BLaER1 (cell line): Measurements from ENCODE around the gene MUC4.

Source experiments
- H3K27ac ChIP-seq: shearing (Covaris generic); formaldehyde crosslinking; 2 replicates; pipeline ENCODE4 v1.8.1; 2022
- H3K27me3 ChIP-seq: shearing (Covaris generic); formaldehyde crosslinking; 2 replicates; pipeline ENCODE4 v1.8.1; 2022
- H3K36me3 ChIP-seq: shearing (Covaris generic); formaldehyde crosslinking; 2 replicates; pipeline ENCODE4 v1.8.1; 2022
- H3K4me1 ChIP-seq: shearing (Covaris generic); formaldehyde crosslinking; 2 replicates; pipeline ENCODE4 v1.8.1; 2022
- H3K4me2 ChIP-seq: shearing (Covaris generic); formaldehyde crosslinking; 2 replicates; pipeline ENCODE4 v1.8.1; 2022
- H3K4me3 ChIP-seq: shearing (Covaris generic); formaldehyde crosslinking; 2 replicates; pipeline ENCODE4 v1.8.1; 2022
- H3K9ac ChIP-seq: shearing (Covaris generic); formaldehyde crosslinking; 2 replicates; pipeline ENCODE4 v1.8.1; 2022
- H3K9me3 ChIP-seq: shearing (Covaris generic); formaldehyde crosslinking; 2 replicates; pipeline ENCODE4 v1.8.1; 2022
- H4K20me1 ChIP-seq: shearing (Covaris generic); formaldehyde crosslinking; 2 replicates; pipeline ENCODE4 v1.8.1; 2022
- Cebpa-rat ChIP-seq: shearing (Covaris generic); IDR thresholded peaks from 2 replicates; pipeline ENCODE4 v1.8.1; 2022

Gene MUC4

GRCh38 chr3:195763076-195763830, 48.5 kb downstream of the MUC4 start:
- H3K4me3 ChIP-seq, result no peak overlapping the region
- H3K36me3 ChIP-seq, result no peaks in the 10 kb centered on the region
- H3K4me2 ChIP-seq, result peak overlapping the region; percentile 87
- no peak for TF ChIP-seq Cebpa-rat
- H3K9me3 ChIP-seq, result peaks cover 5% of the 10 kb centered on the region; the same call in 1 of the 2 replicates
- H3K9ac ChIP-seq, result no peak overlapping the region
- H4K20me1 ChIP-seq, result 0 out of 2 replicates have a peak, but pooled peaks cover 6% of the 10 kb centered on the region
- no peaks in the 10 kb centered on the region for H3K27me3 ChIP-seq
- no peak overlapping the region for H3K27ac ChIP-seq
- H3K4me1 ChIP-seq, result peaks cover 44% of the 10 kb centered on the region

DNA sequence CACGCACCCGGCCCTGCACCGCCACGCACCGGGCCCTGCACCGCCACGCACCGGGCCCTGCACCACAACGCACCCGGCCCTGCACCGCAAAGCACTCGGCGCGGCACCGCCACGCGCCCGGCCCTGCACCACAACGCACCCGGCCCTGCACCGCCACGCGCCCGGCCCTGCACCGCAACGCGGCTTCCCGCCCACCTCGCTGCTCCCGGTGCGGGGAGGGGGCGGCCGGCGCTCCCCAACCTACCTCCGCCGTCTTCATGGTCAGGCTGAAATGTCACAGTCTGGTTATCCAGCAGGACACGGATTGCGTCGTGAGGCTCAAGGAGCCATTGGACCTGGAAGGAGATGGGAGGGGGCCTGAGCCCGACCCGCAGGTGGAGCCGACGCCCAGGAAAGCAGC, 49.1 kb downstream of the MUC4 start:
- Histone ChIP-seq H3K27ac (no peak overlapping the region), H3K9ac (no peak overlapping the region), H3K4me2 (peak overlapping the region; percentile 87), H3K9me3 (no peaks in the 10 kb centered on the region), H3K27me3 (no peaks in the 10 kb centered on the region), H3K36me3 (no peaks in the 10 kb centered on the region), H3K4me3 (no peak overlapping the region), H3K4me1 (peaks cover 51% of the 10 kb centered on the region), H4K20me1 (0 out of 2 replicates have a peak, but pooled peaks cover 6% of the 10 kb centered on the region)
- no peak for TF ChIP-seq Cebpa-rat

DNA sequence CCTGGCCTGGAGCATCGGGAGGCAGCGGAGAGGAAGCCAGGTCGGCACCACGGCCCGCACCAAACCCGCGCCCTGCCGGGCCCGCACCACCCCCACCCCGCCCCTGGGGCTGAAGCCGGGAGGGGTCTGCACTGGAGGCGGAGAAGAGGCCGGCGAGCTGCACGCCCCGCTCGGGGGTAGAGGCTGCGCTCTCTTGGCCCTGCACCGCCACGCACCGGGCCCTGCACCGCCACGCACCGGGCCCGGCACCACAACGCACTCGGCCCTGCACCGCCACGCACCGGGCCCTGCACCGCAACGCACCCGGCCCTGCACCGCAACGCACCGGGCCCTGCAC, 49.5 kb downstream of the MUC4 start:
- Histone ChIP-seq H3K9ac (0 out of 2 replicates have a peak overlapping the region, but pooled peaks have one; percentile 12), H4K20me1 (0 out of 2 replicates have a peak, but pooled peaks cover 6% of the 10 kb centered on the region), H3K9me3 (no peaks in the 10 kb centered on the region), H3K4me3 (peak overlapping the region; percentile 52; the same call in 1 of the 2 replicates), H3K4me2 (peak overlapping the region; percentile 87), H3K27me3 (no peaks in the 10 kb centered on the region), H3K36me3 (no peaks in the 10 kb centered on the region), H3K4me1 (peaks cover 55% of the 10 kb centered on the region), H3K27ac (0 out of 2 replicates have a peak overlapping the region, but pooled peaks have one; percentile 47)
- no peak for TF ChIP-seq Cebpa-rat

- H3K4me3 ChIP-seq, result peak overlapping the region; percentile 52
- peak overlapping the region; percentile 12; the same call in 1 of the 2 replicates for H3K9ac ChIP-seq
- H3K27me3 ChIP-seq, result no peaks in the 10 kb centered on the region
- peak overlapping the region; percentile 47; the same call in 1 of the 2 replicates for H3K27ac ChIP-seq
- H3K9me3 ChIP-seq, result no peaks in the 10 kb centered on the region
- no peak for TF ChIP-seq Cebpa-rat
- peaks cover 60% of the 10 kb centered on the region for H3K4me1 ChIP-seq
- no peaks in the 10 kb centered on the region for H3K36me3 ChIP-seq
- 0 out of 2 replicates have a peak, but pooled peaks cover 6% of the 10 kb centered on the region for H4K20me1 ChIP-seq
- H3K4me2 ChIP-seq, result peak overlapping the region; percentile 87
Measured at GRCh38 chr3:195761567-195762248, 50.0 kb downstream of the MUC4 start.

DNA sequence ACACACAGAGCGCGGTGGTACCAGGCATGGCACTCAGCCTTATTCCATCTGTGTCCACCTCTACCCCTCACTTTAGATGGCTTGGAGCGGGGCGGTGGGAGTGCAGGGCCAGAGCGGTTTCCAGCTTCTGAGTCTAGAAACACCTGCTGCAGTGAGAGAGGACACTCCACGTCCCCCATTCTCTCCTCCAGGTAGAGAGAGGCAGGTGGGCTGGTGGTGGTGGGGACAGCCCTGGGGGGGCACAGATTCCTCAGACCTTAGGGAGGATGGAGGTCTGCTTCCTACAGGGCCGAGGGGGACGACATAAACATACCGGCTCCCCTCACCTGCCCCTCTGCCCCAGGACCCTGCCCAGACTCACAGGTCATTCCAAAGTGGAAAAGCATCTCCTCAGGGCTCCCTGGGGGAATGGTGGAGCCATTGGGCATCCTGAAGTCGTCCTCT, 50.6 kb downstream of the MUC4 start:
- no peaks in the 10 kb centered on the region for H3K36me3 ChIP-seq
- H3K4me1 ChIP-seq, result peaks cover 60% of the 10 kb centered on the region
- H3K9ac ChIP-seq, result peak overlapping the region; percentile 12; the same call in 1 of the 2 replicates
- H3K27me3 ChIP-seq, result no peaks in the 10 kb centered on the region
- H3K4me2 ChIP-seq, result peak overlapping the region; percentile 87
- H4K20me1 ChIP-seq, result 0 out of 2 replicates have a peak, but pooled peaks cover 6% of the 10 kb centered on the region
- no peaks in the 10 kb centered on the region for H3K9me3 ChIP-seq
- no peak for TF ChIP-seq Cebpa-rat
- H3K4me3 ChIP-seq, result peak overlapping the region; percentile 52; the same call in 1 of the 2 replicates
- H3K27ac ChIP-seq, result peak overlapping the region; percentile 47; the same call in 1 of the 2 replicates

GRCh38 chr3:195760345-195761122, 51.2 kb downstream of the MUC4 start:
- Histone ChIP-seq H3K4me1 (peaks cover 60% of the 10 kb centered on the region), H3K27me3 (no peaks in the 10 kb centered on the region), H3K9me3 (no peaks in the 10 kb centered on the region), H3K9ac (no peak overlapping the region), H3K4me2 (peak overlapping the region; percentile 87), H3K4me3 (no peak overlapping the region), H3K27ac (peak overlapping the region; percentile 47; the same call in 1 of the 2 replicates), H3K36me3 (no peaks in the 10 kb centered on the region), H4K20me1 (0 out of 2 replicates have a peak, but pooled peaks cover 6% of the 10 kb centered on the region)
- TF ChIP-seq Cebpa-rat, result no peak

DNA sequence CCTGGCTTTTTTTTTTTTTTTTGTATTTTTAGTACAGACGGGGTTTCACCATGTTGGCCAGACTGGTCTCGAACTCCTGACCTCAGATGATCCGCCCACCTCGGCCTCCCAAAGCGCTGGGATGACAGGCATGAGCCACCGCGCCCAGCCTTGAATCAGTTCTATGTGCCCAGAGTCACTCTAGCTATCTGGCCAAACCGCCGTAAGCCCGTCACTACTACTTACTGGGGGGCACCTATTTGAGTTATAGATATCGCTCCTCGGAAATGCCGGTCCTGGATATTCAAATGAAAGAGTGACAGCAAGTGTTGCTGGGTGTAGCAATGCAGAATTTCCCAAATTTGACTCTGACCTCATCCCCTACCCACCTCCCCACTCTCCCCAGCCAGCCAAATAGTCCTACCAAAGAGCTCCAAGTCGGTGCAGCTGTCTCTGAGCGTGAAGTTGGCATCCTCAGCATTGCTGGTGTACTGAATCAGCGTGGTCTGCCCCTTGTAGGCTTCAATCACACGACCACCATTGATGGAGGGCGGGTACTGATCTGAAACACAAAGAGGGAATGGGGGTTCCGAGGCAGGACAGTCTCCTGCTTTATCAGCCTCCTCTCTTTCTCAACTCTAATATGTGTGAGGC, 52.9 kb downstream of the MUC4 start:
- no peak overlapping the region for H3K4me2 ChIP-seq
- H3K27ac ChIP-seq, result no peak overlapping the region
- no peaks in the 10 kb centered on the region for H3K9me3 ChIP-seq
- H3K4me1 ChIP-seq, result peaks cover 58% of the 10 kb centered on the region
- no peak overlapping the region for H3K9ac ChIP-seq
- no peaks in the 10 kb centered on the region for H3K36me3 ChIP-seq
- H3K27me3 ChIP-seq, result no peaks in the 10 kb centered on the region
- no peak for TF ChIP-seq Cebpa-rat
- H4K20me1 ChIP-seq, result 0 out of 2 replicates have a peak, but pooled peaks cover 6% of the 10 kb centered on the region
- no peak overlapping the region for H3K4me3 ChIP-seq

DNA sequence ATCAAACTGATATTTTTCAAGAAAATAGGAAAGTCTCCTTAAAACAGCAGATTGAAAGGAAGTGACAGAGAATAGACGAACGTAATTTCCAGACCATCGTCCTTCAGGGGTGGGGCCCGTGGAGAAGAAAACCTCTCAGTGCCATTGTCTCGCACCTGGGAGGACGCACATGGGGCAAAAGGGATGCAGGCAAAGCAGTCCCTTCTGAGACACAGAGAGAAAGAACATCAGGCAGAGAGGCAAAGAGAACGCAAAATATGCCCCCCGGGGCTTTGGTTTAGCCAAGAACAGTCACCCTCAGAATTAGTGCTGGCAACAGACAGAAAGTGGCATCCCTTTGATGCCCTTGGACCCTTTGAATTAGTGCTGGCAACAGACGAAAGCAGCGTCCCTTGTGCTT, 53.9 kb downstream of the MUC4 start:
- Histone ChIP-seq H3K4me2 (peak overlapping the region; percentile 56), H3K27me3 (no peaks in the 10 kb centered on the region), H3K4me3 (no peak overlapping the region), H3K27ac (no peak overlapping the region), H3K4me1 (peaks cover 58% of the 10 kb centered on the region), H3K9me3 (no peaks in the 10 kb centered on the region), H4K20me1 (0 out of 2 replicates have a peak, but pooled peaks cover 6% of the 10 kb centered on the region), H3K9ac (no peak overlapping the region), H3K36me3 (no peaks in the 10 kb centered on the region)
- no peak for TF ChIP-seq Cebpa-rat

DNA sequence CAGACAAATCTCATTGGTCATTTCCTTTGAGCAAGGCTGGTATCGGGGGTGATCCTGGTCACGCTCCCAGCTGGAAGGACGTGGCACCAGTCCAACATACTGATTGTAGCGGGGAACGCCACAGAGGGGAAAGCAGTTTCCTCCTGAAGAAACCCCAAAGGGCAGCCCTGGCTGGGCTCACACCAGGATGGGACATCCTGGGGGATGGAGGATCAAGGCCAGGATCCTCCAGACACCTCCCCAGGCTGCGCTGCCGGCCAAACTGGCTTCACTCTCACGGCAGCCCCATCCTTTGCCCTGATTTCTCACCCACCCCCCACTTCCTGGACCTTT, 54.3 kb downstream of the MUC4 start:
- 0 out of 2 replicates have a peak, but pooled peaks cover 6% of the 10 kb centered on the region for H4K20me1 ChIP-seq
- H3K4me2 ChIP-seq, result peak overlapping the region; percentile 56
- no peaks in the 10 kb centered on the region for H3K9me3 ChIP-seq
- H3K4me3 ChIP-seq, result no peak overlapping the region
- no peak overlapping the region for H3K27ac ChIP-seq
- TF ChIP-seq Cebpa-rat, result no peak
- H3K27me3 ChIP-seq, result no peaks in the 10 kb centered on the region
- H3K4me1 ChIP-seq, result peaks cover 57% of the 10 kb centered on the region
- no peak overlapping the region for H3K9ac ChIP-seq
- no peaks in the 10 kb centered on the region for H3K36me3 ChIP-seq
